HG03159 (cell line): ENCODE data around the gene KIF4B.

Experiments used
- ATAC-seq: cut with Tn5 transposase; IDR thresholded peaks from one replicate; pipeline ENCODE4 v1.9.1; 2021; ENCODE audit warnings: mild to moderate bottlenecking, moderate library complexity; ENCODE audit not compliant: unreplicated experiment

KIF4B gene

GRCh38 chr5:155050384-155051019 lies 36.9 kb downstream of the KIF4B start:
- ATAC-seq, result no peak

- ATAC-seq, result no peak
Observed at GRCh38 chr5:155052532-155052931, 39.0 kb downstream of the KIF4B start.

- no peak for ATAC-seq
Observed at GRCh38 chr5:155053501-155053900, 39.9 kb downstream of the KIF4B start.

GRCh38 chr5:155056644-155057269 lies 43.2 kb downstream of the KIF4B start:
- ATAC-seq, result no peak

GRCh38 chr5:155057626-155058025 lies 44.1 kb downstream of the KIF4B start:
- no peak for ATAC-seq

GRCh38 chr5:155064580-155064979 lies 51.0 kb downstream of the KIF4B start:
- ATAC-seq, result peak; percentile 55

- no peak for ATAC-seq
Observed at GRCh38 chr5:155066886-155067595, 53.5 kb downstream of the KIF4B start.
